Spleen (tissue), 7 donors: ENCODE measurements around the gene ABCD3.

Experiments
- POLR2A ChIP-seq, 3 donors: fragments of 450-650 bp; IDR thresholded peaks; one replicate each; pipeline ENCODE4 v1.5.1; 2017; ENCODE audit warnings: antibody characterized with exemption in 3 of 3, mild to moderate bottlenecking in 1 of 3
- POLR2AphosphoS5 ChIP-seq, 3 donors: sonication (generic); formaldehyde crosslinking; IDR thresholded peaks; one replicate each; pipeline ENCODE4 v1.5.1; 2017; ENCODE audit warnings: antibody characterized with exemption in 3 of 3
- TF ChIP-seq, protein P1 (sequence below), 11 experiments: fragments of 200-600 bp in 7 of 11; fragments of 450-650 bp in 4 of 11; sonication (generic) in 4 of 11; IDR thresholded peaks in 8 of 11; conservative IDR thresholded peaks in 3 of 11; 1 replicate in 7 of 11; 2 replicates in 4 of 11; pipeline versions ENCODE4 v1.4.0 to v1.8.0; 2016 to 2021; ENCODE audit warnings: antibody characterized with exemption in 11 of 11, inconsistent platforms in 4 of 11, mild to moderate bottlenecking in 1 of 11
- donor health status: DM: no; HTN: no; CAD: no; lungs with moderate emphysema.
- donor health status: DM: no; HTN: no; CAD: no.
- donor health status: DM: no; HTN: no; CAD: no.

GRCh38 chr1:94565901-94566300 is 147.7 kb downstream of the ABCD3 start:
- TF ChIP-seq POLR2A (IDR thresholded peaks at IDR 0.05) = no peak
- TF ChIP-seq, protein P1, sequence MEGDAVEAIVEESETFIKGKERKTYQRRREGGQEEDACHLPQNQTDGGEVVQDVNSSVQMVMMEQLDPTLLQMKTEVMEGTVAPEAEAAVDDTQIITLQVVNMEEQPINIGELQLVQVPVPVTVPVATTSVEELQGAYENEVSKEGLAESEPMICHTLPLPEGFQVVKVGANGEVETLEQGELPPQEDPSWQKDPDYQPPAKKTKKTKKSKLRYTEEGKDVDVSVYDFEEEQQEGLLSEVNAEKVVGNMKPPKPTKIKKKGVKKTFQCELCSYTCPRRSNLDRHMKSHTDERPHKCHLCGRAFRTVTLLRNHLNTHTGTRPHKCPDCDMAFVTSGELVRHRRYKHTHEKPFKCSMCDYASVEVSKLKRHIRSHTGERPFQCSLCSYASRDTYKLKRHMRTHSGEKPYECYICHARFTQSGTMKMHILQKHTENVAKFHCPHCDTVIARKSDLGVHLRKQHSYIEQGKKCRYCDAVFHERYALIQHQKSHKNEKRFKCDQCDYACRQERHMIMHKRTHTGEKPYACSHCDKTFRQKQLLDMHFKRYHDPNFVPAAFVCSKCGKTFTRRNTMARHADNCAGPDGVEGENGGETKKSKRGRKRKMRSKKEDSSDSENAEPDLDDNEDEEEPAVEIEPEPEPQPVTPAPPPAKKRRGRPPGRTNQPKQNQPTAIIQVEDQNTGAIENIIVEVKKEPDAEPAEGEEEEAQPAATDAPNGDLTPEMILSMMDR (IDR thresholded peaks at IDR 0.05 in 8 of 11, conservative IDR thresholded peaks at IDR 0.05 in 3 of 11) = no peak
- TF ChIP-seq POLR2AphosphoS5 (IDR thresholded peaks at IDR 0.05) = no peak
